Mammary epithelial cell (primary cell): ENCODE results near the gene LYST.

Experiments used
- EZH2 ChIP-seq: IDR thresholded peaks from 2 replicates; pipeline ENCODE4 v1.6.1; 2012; ENCODE audit warnings: low read length, inconsistent platforms, borderline replicate concordance
- TF ChIP-seq, protein P1 (sequence below), 2 donors: IDR thresholded peaks in 1 of 2; conservative IDR thresholded peaks in 1 of 2; 2 replicates each; pipeline ENCODE4 v1.5.1; 2011 to 2012; ENCODE audit warnings: inconsistent platforms in 2 of 2, low read length in 2 of 2, mild to moderate bottlenecking in 2 of 2, control low read depth in 1 of 2, low read depth in 1 of 2; ENCODE audit not compliant: insufficient read depth in 1 of 2; ENCODE audit errors: extremely low read depth in 1 of 2

DNA sequence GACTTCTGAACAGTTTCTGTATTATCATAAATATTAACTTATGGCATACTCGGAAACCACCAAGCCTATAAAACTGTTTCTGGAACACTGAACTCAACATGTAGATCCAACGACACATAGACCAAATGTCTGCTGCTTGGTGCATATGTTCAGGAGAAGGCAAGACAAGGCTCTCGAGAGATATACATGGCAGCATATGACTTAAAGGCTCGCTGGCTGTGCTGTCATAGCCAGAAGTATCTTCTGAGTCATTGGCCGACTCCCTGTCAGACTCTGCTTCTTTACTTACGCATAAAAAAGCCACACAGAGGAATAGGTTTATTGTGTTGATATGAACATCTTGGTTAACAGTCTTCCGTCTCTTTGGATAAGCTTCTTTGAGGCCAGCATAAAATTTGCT, 60.6 kb downstream of the LYST start:
- TF ChIP-seq, protein P1, sequence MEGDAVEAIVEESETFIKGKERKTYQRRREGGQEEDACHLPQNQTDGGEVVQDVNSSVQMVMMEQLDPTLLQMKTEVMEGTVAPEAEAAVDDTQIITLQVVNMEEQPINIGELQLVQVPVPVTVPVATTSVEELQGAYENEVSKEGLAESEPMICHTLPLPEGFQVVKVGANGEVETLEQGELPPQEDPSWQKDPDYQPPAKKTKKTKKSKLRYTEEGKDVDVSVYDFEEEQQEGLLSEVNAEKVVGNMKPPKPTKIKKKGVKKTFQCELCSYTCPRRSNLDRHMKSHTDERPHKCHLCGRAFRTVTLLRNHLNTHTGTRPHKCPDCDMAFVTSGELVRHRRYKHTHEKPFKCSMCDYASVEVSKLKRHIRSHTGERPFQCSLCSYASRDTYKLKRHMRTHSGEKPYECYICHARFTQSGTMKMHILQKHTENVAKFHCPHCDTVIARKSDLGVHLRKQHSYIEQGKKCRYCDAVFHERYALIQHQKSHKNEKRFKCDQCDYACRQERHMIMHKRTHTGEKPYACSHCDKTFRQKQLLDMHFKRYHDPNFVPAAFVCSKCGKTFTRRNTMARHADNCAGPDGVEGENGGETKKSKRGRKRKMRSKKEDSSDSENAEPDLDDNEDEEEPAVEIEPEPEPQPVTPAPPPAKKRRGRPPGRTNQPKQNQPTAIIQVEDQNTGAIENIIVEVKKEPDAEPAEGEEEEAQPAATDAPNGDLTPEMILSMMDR (conservative IDR thresholded peaks at IDR 0.05 in 1 of 2, IDR thresholded peaks at IDR 0.05 in 1 of 2; ENCODE audit: extremely low read depth in 1 of 2, insufficient read depth in 1 of 2, low read depth in 1 of 2, low read length in 2 of 2), result no peak
- TF ChIP-seq EZH2, result no peak
